HG03342 (cell line): ENCODE data around the gene GPR84.
"Not testable (repeated sequence)": the region's sequence is repeated elsewhere in the genome, so short reads cannot be mapped to it uniquely, and the experiment has no call there.

Experiments used
- ATAC-seq: cut with Tn5 transposase; IDR thresholded peaks from one replicate; pipeline ENCODE4 v1.9.1; 2021; ENCODE audit warnings: mild to moderate bottlenecking, moderate library complexity; ENCODE audit not compliant: unreplicated experiment

The GPR84 gene

DNA sequence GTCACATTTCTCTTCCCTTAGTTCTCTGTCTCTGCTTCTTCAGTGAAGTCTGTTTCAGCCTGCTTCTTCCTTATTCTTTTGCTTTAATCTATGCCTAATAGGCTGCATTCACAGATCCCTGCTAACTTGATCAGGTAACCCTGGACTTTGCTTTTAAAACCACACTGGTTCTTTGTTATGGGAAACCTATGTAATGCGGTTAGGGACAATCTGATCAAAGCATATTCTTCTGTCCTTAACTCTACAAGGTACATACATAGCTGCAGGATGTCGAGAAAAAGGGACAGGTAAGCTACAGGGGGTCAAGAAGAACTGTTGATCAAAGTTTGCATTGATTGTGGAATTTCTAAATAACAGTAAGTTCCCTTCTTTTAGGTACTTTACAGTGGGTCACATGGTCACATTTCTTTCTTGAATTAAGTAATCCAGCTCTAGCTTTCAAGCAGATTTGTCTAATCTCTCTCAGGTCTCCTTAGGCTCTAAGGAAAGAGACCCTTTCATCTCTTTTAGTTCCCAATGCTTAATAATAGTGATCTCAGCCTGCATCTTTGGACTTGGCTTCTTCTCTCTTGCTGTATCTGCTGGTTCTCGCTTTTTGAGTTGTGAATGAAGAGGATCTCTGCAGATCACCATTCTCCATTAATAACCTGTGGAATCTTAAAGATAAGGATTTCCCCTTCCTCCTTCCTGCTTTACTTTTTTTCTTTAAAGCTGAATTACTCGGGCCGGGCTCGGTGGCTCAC lies 35.5 kb downstream of the GPR84 start:
- no peak for ATAC-seq

DNA sequence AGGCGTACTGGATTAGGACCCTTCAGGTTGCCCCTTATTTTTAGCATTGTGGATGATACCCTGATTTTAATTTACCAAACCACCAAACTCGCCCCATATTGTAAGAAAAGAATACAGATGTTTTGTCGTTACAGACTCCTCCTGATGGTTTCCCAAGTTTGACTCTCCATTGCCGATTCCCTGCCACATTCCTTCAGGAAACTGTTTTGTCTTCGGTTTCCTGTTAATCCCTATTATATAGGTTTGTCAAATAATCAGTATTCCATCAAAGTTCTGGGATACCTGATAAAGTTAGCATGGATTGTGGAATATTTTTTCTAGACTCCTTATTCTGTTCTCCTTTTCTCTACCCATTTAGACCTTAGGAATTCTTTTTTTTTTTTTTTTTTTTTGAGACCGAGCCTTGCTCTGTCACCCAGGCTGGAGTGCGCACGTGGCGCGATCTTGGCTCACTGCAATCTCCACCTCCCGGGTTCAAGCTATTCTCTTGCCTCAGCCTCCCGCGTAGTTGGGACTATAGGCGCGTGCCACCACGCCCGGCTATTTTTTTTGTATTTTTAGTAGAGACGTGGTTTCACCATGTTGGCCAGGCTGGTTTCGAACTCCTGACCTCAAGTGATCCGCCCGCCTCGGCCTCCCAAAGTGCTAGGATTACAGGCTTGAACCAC lies 38.7 kb downstream of the GPR84 start:
- ATAC-seq, result not testable (repeated sequence)

DNA sequence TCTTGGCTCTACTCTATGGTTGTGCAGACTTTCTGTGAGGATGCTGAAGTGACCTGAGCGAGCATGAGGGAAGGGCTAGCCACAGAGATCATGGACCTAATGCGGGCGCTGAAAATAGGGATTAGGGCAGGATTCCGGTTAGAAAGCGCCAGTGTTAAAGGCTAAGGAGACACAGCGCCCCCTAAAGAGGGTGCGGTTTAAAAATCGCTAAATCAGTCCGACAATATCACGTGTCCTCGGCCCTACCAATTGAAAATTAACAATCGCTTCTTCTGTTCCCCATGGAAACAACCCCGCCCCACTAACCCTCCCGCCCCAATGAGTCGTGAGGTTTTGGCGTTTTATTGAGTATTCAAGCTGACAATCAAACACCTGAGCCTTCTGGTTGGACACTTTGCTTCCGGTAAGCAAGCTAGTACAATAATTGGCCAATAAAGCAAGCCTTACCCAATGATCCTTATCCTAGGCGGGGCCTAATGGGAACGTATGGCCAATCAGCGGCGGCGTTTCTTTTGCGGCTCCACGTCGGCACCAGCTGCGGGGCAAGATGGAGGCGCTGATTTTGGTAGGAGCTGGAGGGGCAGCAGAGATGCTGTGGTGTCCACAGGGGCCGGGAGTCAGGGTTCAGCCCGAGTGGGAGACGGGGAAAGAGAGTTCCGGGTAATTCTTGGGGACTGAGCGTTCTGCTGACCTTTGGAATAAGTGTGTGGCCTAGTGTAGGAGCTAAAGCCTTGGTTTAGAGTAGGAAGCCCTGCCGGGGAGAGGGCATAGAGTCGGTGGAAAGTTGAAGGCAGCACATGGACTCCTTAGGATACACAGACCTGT lies 39.5 kb downstream of the GPR84 start, which contains the start of gene COPZ1:
TSS of gene COPZ1 (plus strand) at position 515 of the 825 bp plus-strand sequence. CDS start at position 548, 33 bp downstream.
- ATAC-seq, result peak; percentile 98

DNA sequence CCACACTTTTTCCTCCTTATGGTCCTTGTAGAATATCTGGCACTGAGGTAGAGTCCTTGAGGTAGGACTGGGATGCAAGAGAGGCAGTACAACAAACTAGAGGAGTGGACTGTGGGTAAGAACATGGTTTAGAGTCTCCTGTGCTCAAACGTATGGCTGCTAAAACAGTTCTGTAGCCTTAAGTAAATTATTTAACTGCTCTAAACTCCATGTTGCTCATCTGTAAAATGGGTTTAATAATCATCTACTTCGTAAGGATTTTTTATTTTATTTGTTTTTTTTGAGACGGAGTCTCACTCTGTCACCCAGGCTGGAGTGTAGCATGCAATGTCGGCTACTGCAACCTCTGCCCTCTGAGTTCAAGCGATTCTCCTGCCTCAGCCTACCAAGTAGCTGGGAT lies 42.9 kb downstream of the GPR84 start:
- no peak for ATAC-seq
